Measurements from ENCODE around the gene GPHB5.

The GPHB5 gene

GRCh38 chr14:63269561-63270225, 49.0 kb downstream of the GPHB5 start:
- TF ChIP-seq SNAI2 (CRISPR knock-in tag; IDR thresholded peaks at IDR 0.05), result no peak
- no peak for TF ChIP-seq BACH2 (CRISPR knock-in tag; IDR thresholded peaks at IDR 0.05; ENCODE audit: borderline replicate concordance)
- no peak for TF ChIP-seq CSRNP3 (CRISPR knock-in tag; IDR thresholded peaks at IDR 0.05)
- TF ChIP-seq ZNF565 (CRISPR knock-in tag; conservative IDR thresholded peaks at IDR 0.05; ENCODE audit: low read depth), result no peak
- no peak for TF ChIP-seq ARNTL (CRISPR knock-in tag; IDR thresholded peaks at IDR 0.05; ENCODE audit: borderline replicate concordance, low read depth)
- TF ChIP-seq TSHZ2 (CRISPR knock-in tag; IDR thresholded peaks at IDR 0.05), result no peak
- TF ChIP-seq ESRRG (CRISPR knock-in tag; IDR thresholded peaks at IDR 0.05), result no peak
- TF ChIP-seq RARB (CRISPR knock-in tag; IDR thresholded peaks at IDR 0.05), result no peak
- no peak for TF ChIP-seq PPARA (CRISPR knock-in tag; IDR thresholded peaks at IDR 0.05; ENCODE audit: borderline replicate concordance)
- TF ChIP-seq CSDC2 (CRISPR knock-in tag; IDR thresholded peaks at IDR 0.05), result no peak
- no peak for TF ChIP-seq GLIS3 (CRISPR knock-in tag; IDR thresholded peaks at IDR 0.05)
- TF ChIP-seq ZFP3 (CRISPR knock-in tag; IDR thresholded peaks at IDR 0.05), result no peak
- no peak for TF ChIP-seq TOX (CRISPR knock-in tag; IDR thresholded peaks at IDR 0.05; ENCODE audit: borderline replicate concordance)
- TF ChIP-seq, protein P1, sequence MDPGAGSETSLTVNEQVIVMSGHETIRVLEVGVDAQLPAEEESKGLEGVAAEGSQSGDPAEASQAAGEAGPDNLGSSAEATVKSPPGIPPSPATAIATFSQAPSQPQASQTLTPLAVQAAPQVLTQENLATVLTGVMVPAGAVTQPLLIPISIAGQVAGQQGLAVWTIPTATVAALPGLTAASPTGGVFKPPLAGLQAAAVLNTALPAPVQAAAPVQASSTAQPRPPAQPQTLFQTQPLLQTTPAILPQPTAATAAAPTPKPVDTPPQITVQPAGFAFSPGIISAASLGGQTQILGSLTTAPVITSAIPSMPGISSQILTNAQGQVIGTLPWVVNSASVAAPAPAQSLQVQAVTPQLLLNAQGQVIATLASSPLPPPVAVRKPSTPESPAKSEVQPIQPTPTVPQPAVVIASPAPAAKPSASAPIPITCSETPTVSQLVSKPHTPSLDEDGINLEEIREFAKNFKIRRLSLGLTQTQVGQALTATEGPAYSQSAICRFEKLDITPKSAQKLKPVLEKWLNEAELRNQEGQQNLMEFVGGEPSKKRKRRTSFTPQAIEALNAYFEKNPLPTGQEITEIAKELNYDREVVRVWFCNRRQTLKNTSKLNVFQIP (CRISPR knock-in tag; IDR thresholded peaks at IDR 0.05; ENCODE audit: borderline replicate concordance, low read depth), result no peak
- TF ChIP-seq, protein P2, sequence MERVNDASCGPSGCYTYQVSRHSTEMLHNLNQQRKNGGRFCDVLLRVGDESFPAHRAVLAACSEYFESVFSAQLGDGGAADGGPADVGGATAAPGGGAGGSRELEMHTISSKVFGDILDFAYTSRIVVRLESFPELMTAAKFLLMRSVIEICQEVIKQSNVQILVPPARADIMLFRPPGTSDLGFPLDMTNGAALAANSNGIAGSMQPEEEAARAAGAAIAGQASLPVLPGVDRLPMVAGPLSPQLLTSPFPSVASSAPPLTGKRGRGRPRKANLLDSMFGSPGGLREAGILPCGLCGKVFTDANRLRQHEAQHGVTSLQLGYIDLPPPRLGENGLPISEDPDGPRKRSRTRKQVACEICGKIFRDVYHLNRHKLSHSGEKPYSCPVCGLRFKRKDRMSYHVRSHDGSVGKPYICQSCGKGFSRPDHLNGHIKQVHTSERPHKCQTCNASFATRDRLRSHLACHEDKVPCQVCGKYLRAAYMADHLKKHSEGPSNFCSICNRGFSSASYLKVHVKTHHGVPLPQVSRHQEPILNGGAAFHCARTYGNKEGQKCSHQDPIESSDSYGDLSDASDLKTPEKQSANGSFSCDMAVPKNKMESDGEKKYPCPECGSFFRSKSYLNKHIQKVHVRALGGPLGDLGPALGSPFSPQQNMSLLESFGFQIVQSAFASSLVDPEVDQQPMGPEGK (CRISPR knock-in tag; IDR thresholded peaks at IDR 0.05; ENCODE audit: borderline replicate concordance), result no peak
- TF ChIP-seq ZNF8 (CRISPR knock-in tag; IDR thresholded peaks at IDR 0.05), result no peak
- no peak for TF ChIP-seq TCF4 (CRISPR knock-in tag; IDR thresholded peaks at IDR 0.05; ENCODE audit: borderline replicate concordance)
- no peak for ATAC-seq

DNA sequence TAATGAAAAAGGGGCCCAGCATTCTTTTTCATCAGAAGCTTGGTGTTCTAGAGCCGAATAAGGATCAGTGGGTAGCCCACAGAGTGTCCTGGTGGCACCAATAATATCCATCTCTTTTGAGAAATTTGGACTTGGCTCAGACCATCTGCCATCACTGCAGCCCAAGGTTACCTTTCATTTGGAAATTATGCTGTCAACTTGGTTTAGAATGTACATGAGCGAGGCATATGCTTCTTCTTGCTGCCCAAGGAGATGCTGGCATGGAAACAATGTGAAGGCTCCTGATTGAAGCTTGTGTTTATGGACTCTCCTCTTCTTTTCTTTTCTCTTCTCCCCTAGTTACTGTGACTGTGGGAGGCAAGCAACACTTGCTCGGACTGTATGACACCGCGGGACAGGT, 50.0 kb downstream of the GPHB5 start:
- ATAC-seq, result no peak
- TF ChIP-seq, protein P1 (CRISPR knock-in tag; IDR thresholded peaks at IDR 0.05; ENCODE audit: borderline replicate concordance, low read depth), result no peak
- no peak for TF ChIP-seq SNAI2 (CRISPR knock-in tag; IDR thresholded peaks at IDR 0.05)
- no peak for TF ChIP-seq ZNF70 (CRISPR knock-in tag; IDR thresholded peaks at IDR 0.05)
- TF ChIP-seq OSR1 (CRISPR knock-in tag; IDR thresholded peaks at IDR 0.05), result no peak
- no peak for TF ChIP-seq ARNTL (CRISPR knock-in tag; IDR thresholded peaks at IDR 0.05; ENCODE audit: borderline replicate concordance, low read depth)
- no peak for TF ChIP-seq ZFP3 (CRISPR knock-in tag; IDR thresholded peaks at IDR 0.05)

DNA sequence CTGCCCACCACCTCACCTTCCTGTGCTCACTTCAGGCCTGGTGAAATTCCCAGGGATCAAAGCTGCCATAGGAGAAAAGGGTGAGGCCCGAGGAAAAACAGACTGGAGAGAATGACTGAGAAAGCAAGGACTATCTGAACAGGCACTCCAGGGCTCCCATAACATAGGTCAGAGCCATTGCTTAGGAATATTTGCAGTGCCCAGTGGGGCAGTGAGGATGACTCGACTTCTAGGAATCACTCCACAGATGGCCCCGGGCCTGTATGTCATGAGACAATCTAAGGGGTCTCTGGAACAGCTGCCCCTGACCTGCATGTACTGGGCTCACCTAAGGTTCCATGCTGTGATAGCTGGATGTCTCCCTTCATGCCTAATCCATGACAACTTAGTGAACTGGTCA, 51.6 kb downstream of the GPHB5 start:
- no peak for ATAC-seq
- TF ChIP-seq ZC3H10 (CRISPR knock-in tag; IDR thresholded peaks at IDR 0.05) (no peak), ESRRG (CRISPR knock-in tag; IDR thresholded peaks at IDR 0.05) (no peak), ZNF8 (CRISPR knock-in tag; IDR thresholded peaks at IDR 0.05) (no peak), ARNTL (CRISPR knock-in tag; IDR thresholded peaks at IDR 0.05; ENCODE audit: borderline replicate concordance, low read depth) (no peak), ZFP3 (CRISPR knock-in tag; IDR thresholded peaks at IDR 0.05) (no peak), ZFP30 (CRISPR knock-in tag; IDR thresholded peaks at IDR 0.05) (no peak), RARB (CRISPR knock-in tag; IDR thresholded peaks at IDR 0.05) (no peak), TSHZ2 (CRISPR knock-in tag; IDR thresholded peaks at IDR 0.05) (no peak), CSRNP3 (CRISPR knock-in tag; IDR thresholded peaks at IDR 0.05) (no peak), TCF4 (CRISPR knock-in tag; IDR thresholded peaks at IDR 0.05; ENCODE audit: borderline replicate concordance) (no peak)

All from SK-N-SH treated with all-trans-retinoic acid at 6 μM for 48 hours (cell line).